ENCODE data around the gene PTPN7. TPM values are rescaled to one million over a fixed set of nuclear protein-coding genes. Genes with fewer than 3 reads are reported as not detected.

Gene PTPN7
- total and polyA plus RNA-seq, 2 of the 13 experiments (the other 11 are each of a cell fraction or from before 2014, with no cell fraction given): not detected

DNA sequence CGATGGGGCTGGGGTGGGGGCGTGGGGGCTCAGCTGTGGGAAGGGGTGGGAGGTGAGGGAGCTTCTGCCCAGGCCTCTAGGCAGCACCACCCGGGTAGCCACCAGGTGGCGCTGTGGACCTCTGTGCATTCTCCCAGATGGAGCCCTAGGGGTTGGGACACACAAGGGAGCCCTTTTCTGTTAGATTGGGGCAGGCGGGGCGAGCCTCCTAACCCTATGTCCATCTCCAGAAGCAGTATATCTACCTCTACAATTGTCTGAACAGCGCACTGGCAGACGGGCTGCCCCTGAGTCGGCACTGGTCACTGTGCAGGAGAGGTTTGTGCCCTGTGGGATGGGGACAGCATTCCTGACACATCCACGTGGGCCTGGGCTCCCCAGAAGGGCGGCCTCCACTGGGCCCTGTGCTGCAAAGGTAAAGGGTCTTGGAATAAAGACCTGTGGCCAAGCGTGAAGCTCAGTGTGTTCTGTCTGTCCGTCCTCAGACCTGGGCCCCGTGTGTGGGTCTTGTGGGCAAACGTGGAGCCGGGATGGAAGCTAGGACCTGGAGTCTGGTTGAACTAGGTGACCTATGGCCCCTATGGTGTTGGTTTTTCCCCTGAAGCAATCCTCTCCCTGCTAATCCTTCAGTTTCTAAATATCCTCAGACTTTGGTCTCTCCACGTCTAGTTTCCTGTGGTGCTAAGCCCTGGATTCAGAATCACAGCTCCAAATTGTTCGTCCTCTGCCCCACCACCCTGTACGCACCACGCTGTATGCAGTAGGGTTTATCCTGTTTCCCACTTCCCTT is 28.8 kb upstream of the PTPN7 start (continued):
- TF ChIP-seq, protein P1, sequence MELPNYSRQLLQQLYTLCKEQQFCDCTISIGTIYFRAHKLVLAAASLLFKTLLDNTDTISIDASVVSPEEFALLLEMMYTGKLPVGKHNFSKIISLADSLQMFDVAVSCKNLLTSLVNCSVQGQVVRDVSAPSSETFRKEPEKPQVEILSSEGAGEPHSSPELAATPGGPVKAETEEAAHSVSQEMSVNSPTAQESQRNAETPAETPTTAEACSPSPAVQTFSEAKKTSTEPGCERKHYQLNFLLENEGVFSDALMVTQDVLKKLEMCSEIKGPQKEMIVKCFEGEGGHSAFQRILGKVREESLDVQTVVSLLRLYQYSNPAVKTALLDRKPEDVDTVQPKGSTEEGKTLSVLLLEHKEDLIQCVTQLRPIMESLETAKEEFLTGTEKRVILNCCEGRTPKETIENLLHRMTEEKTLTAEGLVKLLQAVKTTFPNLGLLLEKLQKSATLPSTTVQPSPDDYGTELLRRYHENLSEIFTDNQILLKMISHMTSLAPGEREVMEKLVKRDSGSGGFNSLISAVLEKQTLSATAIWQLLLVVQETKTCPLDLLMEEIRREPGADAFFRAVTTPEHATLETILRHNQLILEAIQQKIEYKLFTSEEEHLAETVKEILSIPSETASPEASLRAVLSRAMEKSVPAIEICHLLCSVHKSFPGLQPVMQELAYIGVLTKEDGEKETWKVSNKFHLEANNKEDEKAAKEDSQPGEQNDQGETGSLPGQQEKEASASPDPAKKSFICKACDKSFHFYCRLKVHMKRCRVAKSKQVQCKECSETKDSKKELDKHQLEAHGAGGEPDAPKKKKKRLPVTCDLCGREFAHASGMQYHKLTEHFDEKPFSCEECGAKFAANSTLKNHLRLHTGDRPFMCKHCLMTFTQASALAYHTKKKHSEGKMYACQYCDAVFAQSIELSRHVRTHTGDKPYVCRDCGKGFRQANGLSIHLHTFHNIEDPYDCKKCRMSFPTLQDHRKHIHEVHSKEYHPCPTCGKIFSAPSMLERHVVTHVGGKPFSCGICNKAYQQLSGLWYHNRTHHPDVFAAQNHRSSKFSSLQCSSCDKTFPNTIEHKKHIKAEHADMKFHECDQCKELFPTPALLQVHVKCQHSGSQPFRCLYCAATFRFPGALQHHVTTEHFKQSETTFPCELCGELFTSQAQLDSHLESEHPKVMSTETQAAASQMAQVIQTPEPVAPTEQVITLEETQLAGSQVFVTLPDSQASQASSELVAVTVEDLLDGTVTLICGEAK (IDR thresholded peaks at IDR 0.05): no peak
- TF ChIP-seq, protein P1 (CRISPR knock-in tag; IDR thresholded peaks at IDR 0.05): no peak
- TF ChIP-seq ARNT2 (CRISPR knock-in tag; IDR thresholded peaks at IDR 0.05; ENCODE audit: low read depth): no peak
- TF ChIP-seq, protein P2, sequence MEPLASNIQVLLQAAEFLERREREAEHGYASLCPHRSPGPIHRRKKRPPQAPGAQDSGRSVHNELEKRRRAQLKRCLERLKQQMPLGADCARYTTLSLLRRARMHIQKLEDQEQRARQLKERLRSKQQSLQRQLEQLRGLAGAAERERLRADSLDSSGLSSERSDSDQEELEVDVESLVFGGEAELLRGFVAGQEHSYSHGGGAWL (CRISPR knock-in tag; IDR thresholded peaks at IDR 0.05): no peak; the same call in 1 of the 2 replicates
- TF ChIP-seq MIER2 (CRISPR knock-in tag; IDR thresholded peaks at IDR 0.05): no peak
- TF ChIP-seq ZNF446 (CRISPR knock-in tag; IDR thresholded peaks at IDR 0.05): no peak
- TF ChIP-seq ZFP82 (CRISPR knock-in tag; IDR thresholded peaks at IDR 0.05; ENCODE audit: borderline replicate concordance): no peak
- TF ChIP-seq, protein P3, sequence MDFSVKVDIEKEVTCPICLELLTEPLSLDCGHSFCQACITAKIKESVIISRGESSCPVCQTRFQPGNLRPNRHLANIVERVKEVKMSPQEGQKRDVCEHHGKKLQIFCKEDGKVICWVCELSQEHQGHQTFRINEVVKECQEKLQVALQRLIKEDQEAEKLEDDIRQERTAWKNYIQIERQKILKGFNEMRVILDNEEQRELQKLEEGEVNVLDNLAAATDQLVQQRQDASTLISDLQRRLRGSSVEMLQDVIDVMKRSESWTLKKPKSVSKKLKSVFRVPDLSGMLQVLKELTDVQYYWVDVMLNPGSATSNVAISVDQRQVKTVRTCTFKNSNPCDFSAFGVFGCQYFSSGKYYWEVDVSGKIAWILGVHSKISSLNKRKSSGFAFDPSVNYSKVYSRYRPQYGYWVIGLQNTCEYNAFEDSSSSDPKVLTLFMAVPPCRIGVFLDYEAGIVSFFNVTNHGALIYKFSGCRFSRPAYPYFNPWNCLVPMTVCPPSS (IDR thresholded peaks at IDR 0.05): no peak
- TF ChIP-seq ZNF460 (CRISPR knock-in tag; IDR thresholded peaks at IDR 0.05; ENCODE audit: borderline replicate concordance): no peak
- no peak for TF ChIP-seq NFE2L1 (CRISPR knock-in tag; IDR thresholded peaks at IDR 0.05; ENCODE audit: borderline replicate concordance)
- peak; percentile 77 for TF ChIP-seq MYC (CRISPR knock-in tag; IDR thresholded peaks at IDR 0.05; ENCODE audit: borderline replicate concordance)
- TF ChIP-seq, protein P4, sequence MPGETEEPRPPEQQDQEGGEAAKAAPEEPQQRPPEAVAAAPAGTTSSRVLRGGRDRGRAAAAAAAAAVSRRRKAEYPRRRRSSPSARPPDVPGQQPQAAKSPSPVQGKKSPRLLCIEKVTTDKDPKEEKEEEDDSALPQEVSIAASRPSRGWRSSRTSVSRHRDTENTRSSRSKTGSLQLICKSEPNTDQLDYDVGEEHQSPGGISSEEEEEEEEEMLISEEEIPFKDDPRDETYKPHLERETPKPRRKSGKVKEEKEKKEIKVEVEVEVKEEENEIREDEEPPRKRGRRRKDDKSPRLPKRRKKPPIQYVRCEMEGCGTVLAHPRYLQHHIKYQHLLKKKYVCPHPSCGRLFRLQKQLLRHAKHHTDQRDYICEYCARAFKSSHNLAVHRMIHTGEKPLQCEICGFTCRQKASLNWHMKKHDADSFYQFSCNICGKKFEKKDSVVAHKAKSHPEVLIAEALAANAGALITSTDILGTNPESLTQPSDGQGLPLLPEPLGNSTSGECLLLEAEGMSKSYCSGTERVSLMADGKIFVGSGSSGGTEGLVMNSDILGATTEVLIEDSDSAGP (CRISPR knock-in tag; IDR thresholded peaks at IDR 0.05; ENCODE audit: borderline replicate concordance): no peak; the same call in 1 of the 2 replicates
- TF ChIP-seq ZNF746 (CRISPR knock-in tag; IDR thresholded peaks at IDR 0.05): no peak
- TF ChIP-seq ZNF564 (CRISPR knock-in tag; IDR thresholded peaks at IDR 0.05): no peak
- TF ChIP-seq ETV6 (CRISPR knock-in tag; conservative IDR thresholded peaks at IDR 0.05): no peak
- 0 out of 2 replicates have a peak, but pooled peaks have one; percentile 34 for TF ChIP-seq NRL (CRISPR knock-in tag; IDR thresholded peaks at IDR 0.05; ENCODE audit: borderline replicate concordance)
- no peak for TF ChIP-seq ZNF660 (CRISPR knock-in tag; IDR thresholded peaks at IDR 0.05; ENCODE audit: borderline replicate concordance, low read depth)
